Measurements from ENCODE around the gene KHDC4. TPM values are rescaled to one million over a fixed set of nuclear protein-coding genes. Genes with fewer than 3 reads are reported as not detected.
"Not testable (repeated sequence)": the region's sequence is repeated elsewhere in the genome, so short reads cannot be mapped to it uniquely, and the experiment has no call there.

Gene KHDC4
- total RNA-seq, 1 donor from 2014 or later: 48.2 TPM

- Histone ChIP-seq H2AFZ (ENCODE audit: low read depth, low read length) (no peak overlapping the region), H4K20me1 (ENCODE audit: insufficient read depth, low read length) (peaks cover 4% of the 10 kb centered on the region), H3K4me3 (ENCODE audit: insufficient read depth, low read depth, low read length) (no peak overlapping the region), H3K4me2 (ENCODE audit: low read length) (no peak overlapping the region), H3K79me2 (ENCODE audit: insufficient read depth, low read length) (no peaks in the 10 kb centered on the region), H3K4me1 (ENCODE audit: insufficient read depth, low read length) (peaks cover 15% of the 10 kb centered on the region), H3K9ac (ENCODE audit: low read length) (no peak overlapping the region), H3K9me3 (ENCODE audit: insufficient read depth, low read depth, low read length) (no peaks in the 10 kb centered on the region), H3K36me3 (ENCODE audit: insufficient read depth, low read length) (peaks cover 34% of the 10 kb centered on the region), H3K27me3 (ENCODE audit: insufficient read depth, low read length) (no peaks in the 10 kb centered on the region), H3K27ac (ENCODE audit: low read depth, low read length) (no peak overlapping the region)
- DNase-seq (ENCODE audit: low read depth) (no peak), FAIRE-seq (no peak)
- H3K9me3 Mint-ChIP-seq (ENCODE audit: unreplicated experiment): no peaks in the 10 kb centered on the region
- TF ChIP-seq CTCF (IDR thresholded peaks at IDR 0.05; ENCODE audit: insufficient read depth, low read depth, low read length) (no peak), EZH2 (IDR thresholded peaks at IDR 0.05; ENCODE audit: insufficient read depth, low read length) (no peak)
- H3K36me3 Mint-ChIP-seq (ENCODE audit: low read depth, unreplicated experiment): peaks cover 11% of the 10 kb centered on the region
- H3K27ac Mint-ChIP-seq (ENCODE audit: unreplicated experiment): no peak overlapping the region
- H3K4me1 Mint-ChIP-seq (ENCODE audit: low read depth, unreplicated experiment): peaks cover 14% of the 10 kb centered on the region
- H3K27me3 Mint-ChIP-seq (ENCODE audit: low read depth, unreplicated experiment): no peaks in the 10 kb centered on the region
- no peak overlapping the region for H3K4me3 Mint-ChIP-seq (ENCODE audit: unreplicated experiment)
Observed at GRCh38 chr1:155897746-155898145, 36.5 kb downstream of the KHDC4 start.

- not testable (repeated sequence) for H3K4me3 Mint-ChIP-seq (ENCODE audit: unreplicated experiment); H3K9ac ChIP-seq (ENCODE audit: low read length); DNase-seq (ENCODE audit: low read depth); H3K4me3 ChIP-seq (ENCODE audit: insufficient read depth, low read depth, low read length); H3K27me3 ChIP-seq (ENCODE audit: insufficient read depth, low read length); H3K9me3 ChIP-seq (ENCODE audit: insufficient read depth, low read depth, low read length); H3K27ac ChIP-seq (ENCODE audit: low read depth, low read length); H3K27me3 Mint-ChIP-seq (ENCODE audit: low read depth, unreplicated experiment); H3K27ac Mint-ChIP-seq (ENCODE audit: unreplicated experiment); H3K4me2 ChIP-seq (ENCODE audit: low read length); H3K9me3 Mint-ChIP-seq (ENCODE audit: unreplicated experiment); H3K79me2 ChIP-seq (ENCODE audit: insufficient read depth, low read length); FAIRE-seq; H4K20me1 ChIP-seq (ENCODE audit: insufficient read depth, low read length); H2AFZ ChIP-seq (ENCODE audit: low read depth, low read length)
- Histone ChIP-seq H3K36me3 (ENCODE audit: insufficient read depth, low read length) (peaks cover 32% of the 10 kb centered on the region), H3K4me1 (ENCODE audit: insufficient read depth, low read length) (peaks cover 18% of the 10 kb centered on the region)
- peaks cover 11% of the 10 kb centered on the region for H3K36me3 Mint-ChIP-seq (ENCODE audit: low read depth, unreplicated experiment)
- peaks cover 14% of the 10 kb centered on the region for H3K4me1 Mint-ChIP-seq (ENCODE audit: low read depth, unreplicated experiment)
Observed at GRCh38 chr1:155896476-155896875, 37.7 kb downstream of the KHDC4 start.

GRCh38 chr1:155895617-155896016 is 38.6 kb downstream of the KHDC4 start:
- not testable (repeated sequence) for H3K27me3 ChIP-seq (ENCODE audit: insufficient read depth, low read length); H3K9me3 Mint-ChIP-seq (ENCODE audit: unreplicated experiment); H2AFZ ChIP-seq (ENCODE audit: low read depth, low read length); H3K4me2 ChIP-seq (ENCODE audit: low read length); H3K27me3 Mint-ChIP-seq (ENCODE audit: low read depth, unreplicated experiment); H3K4me3 ChIP-seq (ENCODE audit: insufficient read depth, low read depth, low read length); H3K4me3 Mint-ChIP-seq (ENCODE audit: unreplicated experiment); FAIRE-seq; H3K9me3 ChIP-seq (ENCODE audit: insufficient read depth, low read depth, low read length); H3K79me2 ChIP-seq (ENCODE audit: insufficient read depth, low read length); H4K20me1 ChIP-seq (ENCODE audit: insufficient read depth, low read length); H3K9ac ChIP-seq (ENCODE audit: low read length); DNase-seq (ENCODE audit: low read depth); H3K27ac ChIP-seq (ENCODE audit: low read depth, low read length)
- Histone ChIP-seq H3K4me1 (ENCODE audit: insufficient read depth, low read length) (peaks cover 18% of the 10 kb centered on the region), H3K36me3 (ENCODE audit: insufficient read depth, low read length) (peaks cover 28% of the 10 kb centered on the region)
- Mint-ChIP-seq H3K4me1 (ENCODE audit: low read depth, unreplicated experiment) (peaks cover 14% of the 10 kb centered on the region), H3K27ac (ENCODE audit: unreplicated experiment) (peak overlapping the region; percentile 18), H3K36me3 (ENCODE audit: low read depth, unreplicated experiment) (peaks cover 11% of the 10 kb centered on the region)
